CD4-positive, alpha-beta T cell (primary cell): Measurements from ENCODE around the gene CARD10. TPM values are rescaled to one million over a fixed set of nuclear protein-coding genes. Genes with fewer than 3 reads are reported as not detected.

Source experiments
- ATAC-seq: fragments of 200-7000 bp; cut with Tn5 transposase; one replicate; pipeline ENCODE4 v1.10.0; 2022; ENCODE audit warnings: mild to moderate bottlenecking; ENCODE audit not compliant: poor library complexity
- CTCF ChIA-PET: fragments of 350-600 bp; sonication (Branson Sonifier 250); formaldehyde crosslinking; loops from one replicate; lab custom pipeline; 2021; ENCODE audit warnings: antibody characterized with exemption, inconsistent platforms; lab: Charles Lee
- POLR2A ChIA-PET: fragments of 350-600 bp; sonication (Branson Sonifier 250); formaldehyde crosslinking; loops from one replicate; lab custom pipeline; 2021; ENCODE audit warnings: antibody characterized with exemption, inconsistent platforms; lab: Charles Lee
- DNase-seq, 14 experiments: peaks; one replicate each; pipeline ENCODE4 v3.0.0-alpha.2; 2013 to 2020; ENCODE audit warnings: mixed read lengths in 2 of 14
- H3K27ac ChIP-seq, 2 donors: one replicate each; pipeline versions ENCODE4 v1.5.1 to v1.7.0; 2013; ENCODE audit warnings: low read length in 2 of 2, low read depth in 1 of 2, mild to moderate bottlenecking in 1 of 2
- H3K27me3 ChIP-seq, 2 experiments: 1 replicate in 1 of 2; 2 replicates in 1 of 2; pipeline versions ENCODE4 v1.6.1 to v1.7.0; 2013; ENCODE audit warnings: low read length in 2 of 2, control low read depth in 1 of 2, mild to moderate bottlenecking in 1 of 2, moderate library complexity in 1 of 2; ENCODE audit not compliant: insufficient read depth in 2 of 2, control insufficient read depth in 1 of 2
- H3K36me3 ChIP-seq: one replicate; pipeline ENCODE4 v1.6.1; 2013; ENCODE audit warnings: low read length, control low read depth; ENCODE audit not compliant: insufficient read depth
- H3K4me1 ChIP-seq: one replicate; pipeline ENCODE4 v1.6.1; 2013; ENCODE audit warnings: low read length, control low read depth; ENCODE audit not compliant: insufficient read depth
- H3K4me3 ChIP-seq: one replicate; pipeline ENCODE4 v1.5.1; 2013; ENCODE audit warnings: mild to moderate bottlenecking, low read length, moderate library complexity
- H3K9me3 ChIP-seq, 2 experiments: 1 replicate in 1 of 2; 2 replicates in 1 of 2; pipeline versions ENCODE4 v1.6.1 to v1.7.0; 2013; ENCODE audit warnings: low read length in 2 of 2, mild to moderate bottlenecking in 2 of 2, control low read depth in 1 of 2, moderate library complexity in 1 of 2; ENCODE audit not compliant: control insufficient read depth in 1 of 2, insufficient read depth in 1 of 2
- H3K27ac Mint-ChIP-seq: one replicate; pipeline ENCODE4 v1.8.0; 2020; ENCODE audit warnings: mixed read lengths
- H3K27me3 Mint-ChIP-seq: one replicate; pipeline ENCODE4 v1.8.0; 2021; ENCODE audit warnings: mixed read lengths
- H3K36me3 Mint-ChIP-seq: one replicate; pipeline ENCODE4 v1.8.0; 2021; ENCODE audit warnings: low read depth, mixed read lengths
- H3K4me1 Mint-ChIP-seq: one replicate; pipeline ENCODE4 v1.8.0; 2021; ENCODE audit warnings: low read depth, mixed read lengths
- H3K4me3 Mint-ChIP-seq: one replicate; pipeline ENCODE4 v1.8.0; 2020; ENCODE audit warnings: mild to moderate bottlenecking, mixed read lengths
- H3K9me3 Mint-ChIP-seq: one replicate; pipeline ENCODE4 v1.8.0; 2020; ENCODE audit warnings: mixed read lengths
- intact Hi-C, 2 experiments: fragments of 100-400 bp; cut with DNase I in 1 of 2; cut with micrococcal nuclease in 1 of 2; formaldehyde crosslinking; loops; one replicate each; pipeline versions ENCODE4 v1.15.1 to v1.9.0; 2023 to 2025; cut with DNase I, micrococcal nuclease
- total RNA-seq, 174 experiments: library from RNA in 2 of 174; stranded (reverse) in 2 of 174; gene quantifications; one replicate each; pipeline ENCODE4 v1.2.3 and lab custom pipeline; 2021 to 2026
- TF ChIP-seq, protein P1 (sequence below): fragments of 200-600 bp; IDR thresholded peaks from one replicate; pipeline ENCODE4 v1.8.0; 2022; ENCODE audit warnings: antibody characterized with exemption, mild to moderate bottlenecking

Gene CARD10
- total RNA-seq, 2 experiments from 2014 or later, result 0.20 to 0.63 TPM

DNA sequence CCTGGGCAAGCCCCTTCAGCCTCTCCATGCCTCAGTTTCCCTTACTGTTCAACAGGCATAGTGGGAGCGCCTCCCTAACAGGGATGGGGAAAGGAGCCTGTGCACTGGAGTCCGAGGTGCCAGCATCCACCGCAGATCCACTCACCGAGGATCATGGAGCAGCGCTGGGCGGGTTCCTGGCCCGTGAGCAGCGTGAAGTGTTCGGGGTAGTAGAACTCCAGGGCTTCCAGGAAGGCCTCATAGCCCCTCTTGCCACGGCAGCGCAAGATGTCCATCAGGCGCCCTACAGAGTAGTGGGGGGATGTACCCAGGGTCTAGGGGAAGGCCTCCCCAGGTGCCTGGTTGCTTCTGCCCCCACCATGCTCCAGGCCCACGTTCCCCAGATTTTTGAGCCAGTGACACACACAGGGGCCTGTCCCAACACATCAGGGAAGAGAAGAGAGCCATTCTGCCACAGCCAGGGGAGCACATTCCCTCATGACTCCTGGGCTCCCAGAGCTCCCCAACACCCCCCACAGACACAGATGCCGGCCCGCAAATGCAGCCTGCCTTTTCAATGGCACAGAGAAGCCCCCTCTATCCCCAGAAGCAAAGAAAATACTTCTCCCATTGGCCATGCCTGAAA is 1.3 kb downstream of the CARD10 start:
- POLR2A ChIA-PET, result no interaction called here
- H3K4me3 ChIP-seq, result no peak overlapping the region
- ATAC-seq, result no peak
- intact Hi-C loops, result no loop called here
- peaks cover 6% of the 10 kb centered on the region for H3K4me1 Mint-ChIP-seq
- no peaks in the 10 kb centered on the region for H3K36me3 Mint-ChIP-seq
- peaks cover 13% of the 10 kb centered on the region for H3K4me1 ChIP-seq
- CTCF ChIA-PET, result no interaction called here
- peaks cover 37% of the 10 kb centered on the region for H3K27me3 Mint-ChIP-seq
- peaks cover 33 to 40% of the 10 kb centered on the region in 2 experiments for H3K27me3 ChIP-seq
- TF ChIP-seq, protein P1, sequence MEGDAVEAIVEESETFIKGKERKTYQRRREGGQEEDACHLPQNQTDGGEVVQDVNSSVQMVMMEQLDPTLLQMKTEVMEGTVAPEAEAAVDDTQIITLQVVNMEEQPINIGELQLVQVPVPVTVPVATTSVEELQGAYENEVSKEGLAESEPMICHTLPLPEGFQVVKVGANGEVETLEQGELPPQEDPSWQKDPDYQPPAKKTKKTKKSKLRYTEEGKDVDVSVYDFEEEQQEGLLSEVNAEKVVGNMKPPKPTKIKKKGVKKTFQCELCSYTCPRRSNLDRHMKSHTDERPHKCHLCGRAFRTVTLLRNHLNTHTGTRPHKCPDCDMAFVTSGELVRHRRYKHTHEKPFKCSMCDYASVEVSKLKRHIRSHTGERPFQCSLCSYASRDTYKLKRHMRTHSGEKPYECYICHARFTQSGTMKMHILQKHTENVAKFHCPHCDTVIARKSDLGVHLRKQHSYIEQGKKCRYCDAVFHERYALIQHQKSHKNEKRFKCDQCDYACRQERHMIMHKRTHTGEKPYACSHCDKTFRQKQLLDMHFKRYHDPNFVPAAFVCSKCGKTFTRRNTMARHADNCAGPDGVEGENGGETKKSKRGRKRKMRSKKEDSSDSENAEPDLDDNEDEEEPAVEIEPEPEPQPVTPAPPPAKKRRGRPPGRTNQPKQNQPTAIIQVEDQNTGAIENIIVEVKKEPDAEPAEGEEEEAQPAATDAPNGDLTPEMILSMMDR, result no peak
- no peak overlapping the region for H3K27ac ChIP-seq
- no peaks in the 10 kb centered on the region for H3K36me3 ChIP-seq
- no peaks in the 10 kb centered on the region for H3K9me3 ChIP-seq
- H3K4me3 Mint-ChIP-seq, result peak overlapping the region; percentile 81
- DNase-seq, result no peak
- no peaks in the 10 kb centered on the region for H3K9me3 Mint-ChIP-seq
- no peak overlapping the region for H3K27ac Mint-ChIP-seq

DNA sequence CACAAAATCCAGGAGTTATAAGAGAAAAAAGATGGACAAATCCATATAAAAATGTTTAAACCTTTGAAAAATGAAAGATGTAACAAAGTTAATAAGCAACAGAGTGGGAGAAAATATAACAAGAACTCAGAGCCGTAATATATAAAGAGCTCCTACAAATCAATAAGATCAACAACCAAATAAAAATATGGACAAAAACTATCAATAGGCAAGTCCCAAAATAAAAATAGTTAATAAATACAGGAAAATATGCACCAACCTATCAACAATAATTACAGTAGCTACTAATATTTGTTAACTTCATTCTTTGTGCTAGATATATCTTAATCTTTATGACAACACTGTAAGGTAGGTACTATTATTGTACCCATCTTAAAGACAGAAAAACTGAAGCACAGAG is 2.8 kb downstream of the CARD10 start:
- peaks cover 13% of the 10 kb centered on the region for H3K4me1 ChIP-seq
- no peak overlapping the region for H3K4me3 Mint-ChIP-seq
- DNase-seq (no peak), ATAC-seq (no peak)
- no peak overlapping the region for H3K27ac ChIP-seq
- H3K27me3 ChIP-seq, result peaks cover 20 to 30% of the 10 kb centered on the region in 2 experiments
- H3K4me1 Mint-ChIP-seq, result peaks cover 6% of the 10 kb centered on the region
- H3K27ac Mint-ChIP-seq, result no peak overlapping the region
- no peaks in the 10 kb centered on the region for H3K9me3 ChIP-seq
- intact Hi-C loops, result no loop called here
- ChIA-PET POLR2A (interaction anchor here (0.7 kb wide), 1 partner anchor 1461 kb away, joined by 3 read pairs; no protein-coding TSS in a partner anchor), CTCF (interaction anchor here (1.0 kb wide), 1 partner anchor 51 kb away, joined by 3 read pairs; no protein-coding TSS in a partner anchor)
- H3K4me3 ChIP-seq, result no peak overlapping the region
- no peaks in the 10 kb centered on the region for H3K9me3 Mint-ChIP-seq
- no peaks in the 10 kb centered on the region for H3K36me3 Mint-ChIP-seq
- no peaks in the 10 kb centered on the region for H3K36me3 ChIP-seq
- TF ChIP-seq, protein P1, result no peak
- peaks cover 22% of the 10 kb centered on the region for H3K27me3 Mint-ChIP-seq

DNA sequence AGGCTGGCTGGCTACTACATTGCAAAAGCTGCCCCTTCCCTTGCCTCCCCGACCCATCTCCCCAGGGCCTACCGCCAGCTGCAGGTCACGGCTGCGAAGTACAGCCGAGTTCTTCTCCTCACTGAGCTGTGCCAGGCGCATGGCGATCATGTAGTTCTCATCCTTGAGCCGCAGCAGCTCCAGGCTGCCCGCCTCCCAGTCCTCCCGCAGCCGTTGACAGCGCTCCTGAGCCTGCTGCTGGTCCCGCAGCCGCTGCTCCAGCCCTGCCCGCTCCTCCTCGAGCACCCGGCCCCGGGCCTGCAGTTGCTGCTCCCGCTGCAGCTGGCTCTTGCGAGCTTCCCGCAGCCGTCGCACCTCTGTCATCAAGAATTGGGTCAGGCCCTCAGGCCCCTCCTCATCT is 3.3 kb downstream of the CARD10 start:
- ChIA-PET CTCF (interaction anchor here (1.0 kb wide), 1 partner anchor 51 kb away, joined by 3 read pairs; no protein-coding TSS in a partner anchor), POLR2A (interaction anchor here (0.7 kb wide), 1 partner anchor 1460 kb away, joined by 3 read pairs; no protein-coding TSS in a partner anchor)
- H3K4me1 ChIP-seq, result peaks cover 13% of the 10 kb centered on the region
- intact Hi-C loops, result no loop called here
- H3K27ac ChIP-seq, result no peak overlapping the region
- Mint-ChIP-seq H3K27me3 (peaks cover 16% of the 10 kb centered on the region), H3K36me3 (no peaks in the 10 kb centered on the region), H3K27ac (no peak overlapping the region), H3K4me1 (peaks cover 6% of the 10 kb centered on the region), H3K4me3 (no peak overlapping the region), H3K9me3 (no peaks in the 10 kb centered on the region)
- no peak for DNase-seq
- ATAC-seq, result no peak
- peaks cover 15 to 24% of the 10 kb centered on the region in 2 experiments for H3K27me3 ChIP-seq
- no peak overlapping the region for H3K4me3 ChIP-seq
- H3K36me3 ChIP-seq, result no peaks in the 10 kb centered on the region
- no peaks in the 10 kb centered on the region for H3K9me3 ChIP-seq
- TF ChIP-seq, protein P1, result no peak
